Iris pigment epithelial cell (primary cell): ENCODE results near the gene GTF3C5.
A peak's percentile ranks its signal among the peaks of the same experiment; 100 is the strongest.
"Not testable (repeated sequence)": the region's sequence is repeated elsewhere in the genome, so short reads cannot be mapped to it uniquely, and the experiment has no call there.

Experiments
- DNase-seq: peaks from one replicate; pipeline ENCODE4 v3.0.0-alpha.2; 2011; ENCODE audit warnings: low read depth

GTF3C5 gene

DNA sequence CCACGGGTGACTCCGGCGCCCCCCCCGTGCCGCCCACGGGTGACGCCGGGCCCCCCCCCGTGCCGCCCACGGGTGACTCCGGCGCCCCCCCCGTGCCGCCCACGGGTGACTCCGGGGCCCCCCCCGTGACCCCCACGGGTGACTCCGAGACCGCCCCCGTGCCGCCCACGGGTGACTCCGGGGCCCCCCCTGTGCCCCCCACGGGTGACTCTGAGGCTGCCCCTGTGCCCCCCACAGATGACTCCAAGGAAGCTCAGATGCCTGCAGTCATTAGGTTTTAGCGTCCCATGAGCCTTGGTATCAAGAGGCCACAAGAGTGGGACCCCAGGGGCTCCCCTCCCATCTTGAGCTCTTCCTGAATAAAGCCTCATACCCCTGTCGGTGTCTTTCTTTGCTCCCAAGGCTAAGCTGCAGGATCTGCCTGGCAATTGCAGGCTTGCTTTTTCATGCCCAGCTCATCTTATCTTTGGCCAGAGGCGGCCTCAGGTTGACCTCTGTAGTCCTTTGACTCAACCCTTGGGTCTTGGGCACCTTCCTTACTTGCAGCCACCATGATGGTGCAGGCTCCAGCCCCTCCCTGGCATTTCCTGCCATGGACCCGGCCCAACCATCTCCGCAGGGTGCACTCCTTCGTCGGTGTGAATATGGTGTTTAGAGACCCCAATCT, 40.8 kb downstream of the GTF3C5 start:
- no peak for DNase-seq

GRCh38 chr9:133072210-133072609, 41.4 kb downstream of the GTF3C5 start:
- DNase-seq = not testable (repeated sequence)

DNA sequence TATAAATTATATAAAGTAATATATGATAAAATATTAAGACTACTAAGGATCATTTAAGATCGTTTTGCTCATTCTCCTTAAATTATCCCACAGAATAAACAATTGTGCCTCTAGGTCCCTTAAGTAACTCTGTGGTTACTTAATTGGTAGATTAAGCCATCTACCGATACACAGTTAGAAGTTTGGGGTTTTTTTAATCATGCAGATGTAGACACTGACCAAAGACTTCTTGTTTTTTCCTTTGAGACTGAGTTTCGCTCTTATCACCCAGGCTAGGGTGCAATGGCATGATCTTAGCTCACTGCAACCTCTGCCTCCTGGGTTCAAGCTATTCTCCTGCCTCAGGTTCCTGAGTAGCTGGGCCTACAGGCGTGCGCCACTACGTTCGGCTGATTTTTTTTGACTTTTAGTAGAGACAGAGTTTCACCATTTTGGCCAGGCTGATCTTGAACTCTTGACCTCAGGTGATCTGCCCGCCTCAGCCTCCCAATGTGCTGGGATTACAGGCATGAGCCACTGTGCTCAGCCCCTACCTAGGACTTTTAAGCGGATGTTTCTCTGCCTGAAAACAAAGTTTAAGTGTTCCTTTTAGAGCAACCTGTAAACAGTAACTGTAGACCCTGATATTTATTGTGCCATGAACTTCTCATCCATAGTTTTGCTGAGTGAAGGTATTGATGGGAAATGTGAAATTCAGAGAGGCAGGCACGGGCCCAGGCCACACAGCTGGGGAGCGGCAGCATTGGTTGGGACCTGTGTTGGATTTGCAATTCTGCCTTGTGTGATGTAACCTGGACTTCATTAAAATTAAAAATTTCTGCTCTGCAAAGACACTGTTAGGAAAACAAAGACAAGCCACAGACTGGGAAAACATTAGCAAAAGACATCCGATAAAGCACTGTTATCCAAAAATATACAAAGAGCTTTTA, 42.6 kb downstream of the GTF3C5 start:
- DNase-seq = no peak

GRCh38 chr9:133074111-133074651, 43.4 kb downstream of the GTF3C5 start:
- DNase-seq = peak; percentile 29

- DNase-seq = peak; percentile 90
Measured at GRCh38 chr9:133075925-133076630, 45.3 kb downstream of the GTF3C5 start.

DNA sequence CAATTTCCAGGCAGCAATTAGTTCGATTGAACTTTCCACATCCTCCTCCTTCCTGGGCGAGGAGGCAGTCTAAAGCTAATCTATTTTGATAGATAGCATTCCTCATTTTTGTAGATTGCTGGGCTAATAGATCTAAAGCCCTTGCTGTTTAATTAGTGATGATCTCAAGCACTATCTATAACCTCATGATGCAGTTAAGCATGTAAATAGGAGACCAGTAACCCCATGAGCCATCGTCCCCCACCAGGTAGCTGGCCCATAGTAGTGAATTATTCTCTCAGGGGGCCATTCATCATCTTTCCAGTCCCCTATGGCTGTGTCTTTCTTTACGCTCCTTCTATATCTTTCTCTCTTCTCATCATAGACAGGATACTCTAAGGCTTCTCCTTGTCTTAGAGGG, 45.9 kb downstream of the GTF3C5 start:
- no peak for DNase-seq

- no peak for DNase-seq
Measured at GRCh38 chr9:133078486-133078885, 47.7 kb downstream of the GTF3C5 start.

DNA sequence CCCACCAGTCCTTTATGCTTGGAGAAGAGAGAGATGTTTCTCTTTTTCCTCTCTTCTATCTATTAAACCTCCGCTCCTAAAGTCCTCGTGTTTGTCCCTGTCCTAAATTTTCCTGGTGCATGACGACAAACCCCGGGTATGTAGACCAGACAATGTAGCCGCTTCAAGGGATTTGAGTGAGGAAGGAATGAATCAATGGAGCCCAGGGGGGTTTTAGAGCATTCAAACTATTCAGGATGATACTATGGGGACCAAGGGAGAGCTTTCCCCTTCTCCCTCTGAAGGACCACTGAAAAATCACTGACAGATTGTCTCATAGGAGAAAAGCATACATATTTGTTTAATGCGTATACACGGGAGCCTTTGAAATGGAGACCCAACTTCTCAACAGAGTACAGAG, 49.4 kb downstream of the GTF3C5 start:
- no peak for DNase-seq

DNA sequence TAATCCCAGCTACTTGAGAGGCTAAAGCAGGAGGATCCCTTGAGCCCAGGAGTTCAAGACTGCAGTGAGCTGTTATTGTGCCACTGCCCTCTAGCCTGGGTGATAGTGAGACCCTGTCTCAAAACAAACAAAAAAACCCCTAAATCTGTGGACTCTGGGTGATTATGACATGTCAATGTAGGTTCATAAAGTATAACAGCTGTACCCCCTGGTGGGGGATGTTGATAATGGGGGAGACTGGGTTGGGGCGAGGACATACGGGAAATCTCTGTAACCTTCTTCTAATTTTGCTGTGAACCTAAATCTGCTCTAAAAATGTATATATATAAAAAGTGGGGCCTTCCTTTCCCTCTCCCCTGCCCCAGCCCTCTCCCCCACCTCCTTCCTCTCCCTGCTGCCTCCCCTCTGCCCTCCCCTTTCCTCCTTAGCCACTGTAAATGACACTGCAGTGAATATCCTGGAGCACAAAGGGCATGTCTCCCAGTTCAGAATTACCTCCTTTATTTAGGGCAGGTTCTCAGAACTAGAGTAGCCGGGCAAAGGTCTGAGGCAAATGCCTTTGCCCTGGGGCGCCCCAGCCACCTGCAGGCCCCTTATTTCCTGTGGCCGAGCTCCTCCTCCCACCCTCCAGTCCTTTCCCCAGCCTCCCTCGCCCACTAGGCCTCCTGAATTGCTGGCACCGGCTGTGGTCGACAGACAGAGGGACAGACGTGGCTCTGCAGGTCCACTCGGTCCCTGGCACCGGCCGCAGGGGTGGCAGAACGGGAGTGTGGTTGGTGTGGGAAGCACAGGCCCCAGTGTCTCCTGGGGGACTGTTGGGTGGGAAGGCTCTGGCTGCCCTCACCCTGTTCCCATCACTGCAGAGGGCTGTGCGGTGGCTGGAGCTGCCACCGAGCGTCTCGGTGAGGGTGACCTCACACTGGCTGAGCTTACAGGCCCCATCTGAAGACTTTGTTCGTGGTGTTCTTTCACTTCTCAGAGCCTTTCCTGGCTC, 50.3 kb downstream of the GTF3C5 start:
- DNase-seq = not testable (repeated sequence)

DNA sequence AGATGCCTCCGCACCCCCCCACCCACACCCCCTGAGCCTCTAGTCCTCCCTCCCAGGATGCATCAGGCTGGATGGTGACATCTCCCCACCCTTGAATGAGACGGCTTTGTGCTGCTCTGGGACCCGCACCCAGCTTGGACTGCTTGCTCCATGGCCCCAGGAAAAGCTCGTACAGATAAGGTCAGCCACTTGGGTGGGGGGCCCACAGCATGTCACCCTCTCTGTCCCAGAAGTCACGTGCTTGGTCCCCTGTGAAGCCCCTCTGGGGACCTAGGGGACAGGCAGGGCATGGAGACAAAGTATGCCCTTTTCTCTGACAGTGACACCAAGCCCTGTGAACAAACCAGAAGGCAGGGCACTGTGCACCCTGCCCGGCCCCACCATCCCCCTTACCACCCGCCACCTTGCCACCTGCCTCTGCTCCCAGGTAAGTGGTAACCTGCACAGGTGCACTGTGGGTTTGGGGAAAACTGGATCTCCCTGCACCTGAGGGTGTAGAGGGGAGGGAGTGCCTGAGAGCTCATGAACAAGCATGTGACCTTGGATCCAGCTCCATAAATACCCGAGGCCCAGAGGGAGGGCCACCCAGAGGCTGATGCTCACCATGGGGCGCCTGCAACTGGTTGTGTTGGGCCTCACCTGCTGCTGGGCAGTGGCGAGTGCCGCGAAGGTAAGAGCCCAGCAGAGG, 51.3 kb downstream of the GTF3C5 start:
- not testable (repeated sequence) for DNase-seq

DNA sequence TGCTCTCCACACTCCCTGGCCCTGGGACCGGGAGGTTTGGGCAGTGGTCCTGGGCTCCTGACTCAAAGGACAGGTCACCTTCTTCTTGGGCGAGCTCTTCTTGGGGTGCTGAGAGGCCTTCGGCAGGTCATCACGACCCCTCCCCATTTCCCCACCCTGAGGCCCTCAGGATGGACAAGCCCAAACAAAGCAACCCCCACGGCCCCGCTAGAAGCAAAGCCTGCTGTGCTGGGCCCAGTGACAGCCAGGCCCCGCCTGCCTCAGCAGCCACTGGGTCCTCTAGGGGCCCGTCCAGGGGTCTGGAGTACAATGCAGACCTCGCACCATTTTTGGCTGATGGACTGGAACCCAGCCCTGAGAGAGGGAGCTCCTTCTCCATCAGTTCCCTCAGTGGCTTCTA, 52.9 kb downstream of the GTF3C5 start:
- DNase-seq = not testable (repeated sequence)

- DNase-seq = not testable (repeated sequence)
Measured at GRCh38 chr9:133086212-133086860, 55.5 kb downstream of the GTF3C5 start.

- DNase-seq = no peak
Measured at GRCh38 chr9:133086894-133087293, 56.1 kb downstream of the GTF3C5 start.

DNA sequence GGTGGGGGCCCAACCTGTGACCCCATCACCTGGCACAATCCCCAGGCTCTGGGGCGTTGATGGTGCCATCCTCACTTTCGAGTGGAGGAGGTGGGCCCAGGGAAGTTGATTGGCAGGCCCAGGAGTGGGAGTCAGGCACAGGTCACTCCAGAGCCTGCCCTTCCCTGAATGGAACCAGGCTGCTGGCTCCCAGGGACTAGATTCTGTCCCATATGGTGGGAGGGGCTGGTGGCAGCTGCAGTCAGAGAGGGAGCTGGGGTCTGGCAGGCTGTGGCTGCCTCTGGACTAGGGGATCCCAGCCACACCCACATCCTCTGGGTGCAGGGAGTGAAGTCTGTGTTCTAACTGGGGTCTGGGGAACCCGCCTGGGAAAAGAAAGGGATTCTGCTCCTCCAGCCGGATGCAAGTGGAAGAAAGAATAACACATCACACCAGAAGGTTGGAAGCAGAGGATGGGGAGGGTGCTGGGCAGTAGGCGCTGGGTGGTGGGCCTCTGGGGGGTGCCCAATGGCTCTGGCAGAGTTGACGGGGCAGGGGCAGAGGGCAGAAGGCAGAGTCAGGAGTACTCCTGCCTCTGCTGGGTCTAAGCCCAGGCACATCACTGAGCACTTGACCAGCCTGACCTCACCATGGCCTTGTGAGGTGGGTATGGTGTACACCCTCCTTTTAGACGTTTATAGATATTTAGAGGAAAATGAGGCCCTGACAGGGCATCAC, 56.8 kb downstream of the GTF3C5 start:
- no peak for DNase-seq

DNA sequence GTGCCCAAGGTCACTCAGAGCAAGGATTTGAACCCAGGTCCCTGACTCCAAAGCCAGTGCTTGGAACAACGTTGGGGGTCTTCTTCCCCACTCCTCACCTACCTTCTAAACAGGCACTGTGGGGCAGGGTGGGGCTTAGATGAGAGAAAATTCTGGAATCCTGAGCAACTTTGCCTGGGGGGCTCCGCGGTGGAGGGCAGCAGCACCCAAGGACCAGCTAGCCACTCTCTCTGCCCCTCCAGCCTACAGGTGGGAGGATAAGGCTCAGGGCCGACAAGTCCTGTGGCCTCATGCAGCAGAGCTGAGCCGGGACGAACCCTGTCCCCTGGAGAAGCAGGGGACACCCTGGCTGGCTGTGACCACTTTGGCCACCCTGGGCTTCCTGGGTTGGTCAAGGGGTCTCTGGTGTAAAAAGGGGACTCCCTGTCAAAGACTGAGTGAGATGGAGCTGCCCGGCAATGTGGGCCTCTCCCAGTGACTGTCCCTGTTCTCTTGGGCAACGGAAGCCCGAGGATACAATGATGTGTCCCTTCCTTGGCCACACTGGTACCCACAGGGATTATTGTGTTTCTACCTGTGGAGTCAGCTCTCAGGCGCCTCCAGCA, 57.5 kb downstream of the GTF3C5 start:
- DNase-seq = no peak

DNA sequence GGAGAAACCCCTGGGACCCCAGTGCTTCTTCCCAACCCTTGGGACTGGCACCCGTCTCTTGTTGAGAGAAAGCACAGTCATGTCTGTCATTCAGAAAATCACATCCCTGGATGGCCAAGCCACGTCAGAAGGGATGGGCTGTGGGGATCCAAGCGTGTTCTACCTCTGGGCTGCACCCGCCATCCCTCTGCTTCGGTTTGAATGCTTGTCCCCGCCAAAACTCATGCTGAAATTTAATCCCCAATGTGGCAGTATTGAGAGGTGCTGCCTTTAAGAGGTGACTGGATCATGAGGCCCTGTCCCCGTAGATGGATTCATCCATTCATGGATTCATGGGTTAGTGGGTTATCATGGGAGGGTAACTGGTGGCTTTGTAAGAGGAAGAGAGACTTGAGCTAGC, 58.0 kb downstream of the GTF3C5 start:
- DNase-seq = no peak

DNA sequence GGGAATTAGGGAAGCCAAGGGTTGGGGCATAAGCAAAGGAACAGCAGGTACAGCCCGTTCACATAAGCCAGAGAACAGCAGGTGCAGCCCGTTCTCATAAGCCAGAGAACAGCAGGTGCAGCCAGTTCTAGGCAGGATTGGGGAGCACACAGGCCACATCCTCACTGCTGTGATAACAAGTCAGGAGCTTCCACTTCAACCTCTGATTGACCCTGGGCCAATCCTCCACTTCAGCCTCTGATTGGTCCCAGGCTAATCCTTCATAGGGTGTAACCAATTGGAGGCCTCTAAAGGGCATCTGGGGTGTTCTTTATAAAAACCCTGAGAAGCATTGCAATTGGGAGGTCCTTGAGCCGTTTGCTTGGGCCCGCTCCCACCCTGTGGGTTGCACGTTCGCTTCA, 58.5 kb downstream of the GTF3C5 start:
- no peak for DNase-seq

GRCh38 chr9:133090187-133090586, 59.4 kb downstream of the GTF3C5 start:
- DNase-seq = no peak
